NCI-H774 (cell line): ENCODE data around the gene SLC30A7.
"Not testable (repeated sequence)": the region's sequence is repeated elsewhere in the genome, so short reads cannot be mapped to it uniquely, and the experiment has no call there.

Source experiments
- DNase-seq: peaks from one replicate; lab custom pipeline; 2025; lab: John Stamatoyannopoulos, UW

Gene SLC30A7

DNA sequence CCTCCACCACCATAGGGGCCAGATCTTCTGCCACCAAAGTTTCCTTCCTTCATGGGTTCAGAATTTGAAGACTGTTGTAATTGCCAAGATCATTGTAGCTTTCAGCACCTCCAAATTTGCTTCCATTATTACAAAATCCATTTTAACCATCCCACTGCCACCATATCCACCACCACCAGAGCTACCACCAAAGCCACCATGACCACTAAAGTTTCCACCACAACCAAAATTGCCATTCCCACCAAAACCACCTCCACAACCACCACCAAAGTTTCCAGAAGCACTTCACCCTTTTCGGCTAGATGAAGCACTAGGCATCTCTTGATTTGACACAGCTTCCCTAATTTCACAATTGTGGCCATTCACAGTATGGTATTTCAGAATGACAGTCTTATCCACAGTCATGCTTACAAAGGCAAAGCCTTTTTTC, 45.2 kb downstream of the SLC30A7 start:
- DNase-seq, result no peak

DNA sequence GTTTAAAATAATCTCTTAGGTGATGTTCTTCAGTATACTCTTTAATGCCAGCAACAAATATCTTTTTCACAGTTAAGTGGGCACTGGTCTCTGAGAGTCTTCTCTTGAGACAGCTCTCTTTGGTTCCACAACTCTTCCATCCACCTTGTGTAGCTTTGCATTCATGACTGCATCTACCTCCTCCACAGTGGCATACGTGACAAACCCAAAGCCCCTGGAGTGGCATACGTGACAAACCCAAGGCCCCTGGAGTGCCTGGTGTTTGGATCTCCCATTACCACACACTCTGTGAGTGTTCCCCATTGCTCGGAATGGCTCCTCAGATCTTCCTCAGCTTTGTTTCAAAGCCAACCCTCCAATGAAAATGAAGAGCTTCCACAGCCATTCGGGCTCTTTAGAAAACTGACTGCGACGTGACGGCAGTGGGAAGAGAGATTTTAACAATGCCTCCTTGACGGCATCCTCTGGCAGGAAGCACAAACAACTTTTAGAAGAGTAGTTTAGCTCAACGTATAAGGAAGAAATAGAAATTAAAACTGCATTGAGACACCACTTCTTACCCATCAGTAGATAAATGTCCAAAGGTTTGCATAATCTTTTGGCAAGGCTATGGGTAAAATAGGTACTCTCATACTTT, 45.8 kb downstream of the SLC30A7 start:
- DNase-seq, result no peak

DNA sequence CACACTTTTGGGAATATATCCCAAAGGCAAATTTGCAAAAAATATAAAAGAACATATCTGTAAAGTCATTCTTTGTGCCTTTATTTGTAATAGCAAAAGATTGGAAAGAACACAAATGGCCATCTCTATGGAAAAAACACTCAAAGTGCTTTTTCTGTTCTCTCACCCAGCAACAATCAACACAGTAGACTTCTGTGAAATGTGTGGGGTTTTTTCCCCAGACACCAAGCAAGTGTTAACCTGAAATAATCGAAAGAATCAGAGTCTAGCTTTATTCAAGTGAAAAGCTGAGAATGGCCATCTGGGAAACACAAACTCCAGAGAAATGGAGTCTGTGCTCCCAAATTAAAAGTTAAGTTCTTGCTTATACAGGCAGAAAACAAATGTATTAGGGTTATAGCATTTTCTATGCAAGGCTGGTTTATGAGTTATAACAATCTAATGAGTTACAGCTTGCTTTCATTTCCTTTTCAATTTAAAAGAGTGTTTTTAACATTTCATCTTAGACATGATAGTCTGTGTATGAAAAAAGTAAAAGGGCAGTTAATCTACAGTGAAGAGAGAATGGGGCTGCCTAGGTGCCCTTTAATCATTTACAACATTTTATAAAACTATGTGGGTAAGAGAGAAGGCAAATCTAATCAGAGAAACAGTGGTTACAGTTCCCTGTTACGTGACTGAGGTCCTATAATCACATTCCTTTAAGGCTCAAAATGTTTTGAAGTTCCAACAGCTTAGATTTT, 46.6 kb downstream of the SLC30A7 start:
- no peak for DNase-seq

DNA sequence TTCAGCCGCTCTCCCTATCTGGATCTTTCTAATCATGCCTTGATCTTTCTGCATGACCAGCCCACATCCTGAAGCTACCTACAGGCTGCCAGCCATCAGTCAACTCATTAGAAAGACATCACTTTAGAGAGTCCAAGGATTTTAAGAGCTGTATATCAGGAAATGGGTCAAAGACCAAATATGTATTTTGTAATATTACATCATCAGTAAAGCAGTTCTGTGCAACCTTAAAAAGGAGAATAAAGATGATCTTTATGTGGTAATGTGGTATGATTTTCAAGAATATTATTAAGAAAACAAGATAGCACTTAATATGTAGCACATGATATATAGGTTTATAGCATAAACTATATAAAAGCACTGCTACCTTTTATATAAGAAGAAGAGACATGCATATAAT, 47.6 kb downstream of the SLC30A7 start:
- no peak for DNase-seq

DNA sequence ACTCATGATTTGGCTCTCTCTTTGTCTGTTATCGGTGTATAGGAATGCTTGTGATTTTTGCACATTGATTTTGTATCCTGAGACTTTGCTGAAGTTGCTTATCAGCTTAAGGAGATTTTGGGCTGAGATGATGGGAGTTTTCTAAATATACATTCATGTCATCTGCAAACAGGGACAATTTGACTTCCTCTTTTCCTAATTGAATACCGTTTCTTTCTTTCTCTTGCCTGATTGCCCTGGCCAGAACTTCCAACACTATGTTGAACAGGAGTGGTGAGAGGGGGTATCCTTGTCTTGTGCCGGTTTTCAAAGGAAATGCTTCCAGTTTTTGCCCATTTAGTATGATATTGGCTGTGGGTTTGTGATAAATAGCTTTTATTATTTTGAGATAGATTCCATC, 50.2 kb downstream of the SLC30A7 start:
- not testable (repeated sequence) for DNase-seq

DNA sequence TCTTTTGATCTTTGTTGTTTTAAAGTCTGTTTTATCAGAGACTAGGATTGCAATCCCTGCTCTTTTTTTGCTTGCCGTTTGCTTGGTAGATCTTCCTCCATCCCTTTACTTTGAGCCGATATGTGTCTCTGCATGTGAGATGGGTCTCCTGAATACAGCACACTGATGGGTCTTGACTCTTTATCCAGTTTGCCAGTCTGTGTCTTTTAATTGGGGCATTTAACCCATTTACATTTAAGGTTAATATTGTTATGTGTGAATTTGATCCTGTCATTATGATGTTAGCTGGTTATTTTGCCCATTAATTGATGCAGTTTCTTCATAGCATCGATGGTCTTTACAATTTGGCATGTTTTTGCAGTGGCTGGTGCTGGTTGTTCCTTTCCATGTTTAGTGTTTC, 51.9 kb downstream of the SLC30A7 start:
- DNase-seq, result not testable (repeated sequence)

DNA sequence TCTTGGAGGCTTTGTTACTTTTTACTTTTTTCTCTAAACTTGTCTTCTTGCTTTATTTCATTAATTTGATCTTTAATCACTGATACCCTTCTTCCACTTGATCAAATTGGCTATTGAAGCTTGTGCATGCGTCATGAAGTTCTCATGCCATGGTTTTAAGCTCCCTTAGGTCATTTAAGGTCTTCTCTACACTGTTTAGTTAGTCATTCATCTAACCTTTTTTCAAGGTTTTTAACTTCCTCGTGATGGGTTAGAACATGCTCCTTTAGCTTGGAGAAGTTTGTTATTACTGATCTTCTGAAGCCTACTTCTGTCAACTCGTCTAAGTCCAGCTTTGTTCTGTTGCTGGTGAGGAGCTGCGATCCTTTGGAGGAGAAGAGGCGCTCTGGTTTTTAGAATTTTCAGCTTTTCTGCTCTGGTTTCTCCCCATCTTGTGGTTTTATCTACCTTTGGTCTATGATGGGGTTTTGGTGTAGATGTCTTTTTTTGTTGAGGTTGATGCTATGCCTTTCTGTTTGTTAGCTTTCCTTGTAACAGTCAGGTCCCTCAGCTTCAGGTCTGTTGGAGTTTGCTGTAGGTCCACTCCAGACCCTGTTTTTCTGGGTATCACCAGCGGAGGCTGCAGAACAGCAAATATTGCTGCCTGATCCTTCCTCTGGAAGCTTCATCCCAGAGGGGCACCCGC, 53.0 kb downstream of the SLC30A7 start:
- not testable (repeated sequence) for DNase-seq

DNA sequence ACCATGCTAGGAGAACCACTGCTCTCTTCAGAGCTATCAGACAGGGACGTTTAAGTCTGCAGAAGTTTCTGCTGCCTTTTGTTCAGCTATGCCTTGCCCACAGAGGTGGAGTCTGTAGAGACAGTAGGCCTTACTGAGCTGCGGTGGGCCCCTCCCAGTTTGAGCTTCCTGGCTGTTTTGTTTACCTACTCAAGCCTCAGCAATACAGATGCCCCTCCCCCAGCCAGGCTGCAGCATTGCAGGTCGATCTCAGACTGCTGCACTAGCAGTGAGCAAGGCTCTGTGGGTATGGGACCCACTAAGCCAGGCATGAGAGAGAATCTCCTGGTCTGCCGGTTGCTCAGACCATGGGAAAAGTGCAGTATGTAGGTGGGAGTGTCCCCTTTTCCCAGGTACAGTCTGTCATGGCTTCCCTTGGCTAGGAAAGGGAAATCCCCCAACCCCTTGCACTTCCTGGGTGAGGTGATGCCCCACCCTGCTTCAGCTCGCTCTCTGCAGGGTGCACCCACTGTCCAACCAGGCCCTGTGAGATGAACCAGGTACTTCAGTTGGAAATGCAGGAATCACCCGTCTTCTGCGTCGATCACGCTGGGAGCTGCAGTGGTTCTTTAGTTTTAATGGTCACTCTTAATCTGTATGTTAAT, 53.7 kb downstream of the SLC30A7 start:
- DNase-seq, result peak; percentile 56

DNA sequence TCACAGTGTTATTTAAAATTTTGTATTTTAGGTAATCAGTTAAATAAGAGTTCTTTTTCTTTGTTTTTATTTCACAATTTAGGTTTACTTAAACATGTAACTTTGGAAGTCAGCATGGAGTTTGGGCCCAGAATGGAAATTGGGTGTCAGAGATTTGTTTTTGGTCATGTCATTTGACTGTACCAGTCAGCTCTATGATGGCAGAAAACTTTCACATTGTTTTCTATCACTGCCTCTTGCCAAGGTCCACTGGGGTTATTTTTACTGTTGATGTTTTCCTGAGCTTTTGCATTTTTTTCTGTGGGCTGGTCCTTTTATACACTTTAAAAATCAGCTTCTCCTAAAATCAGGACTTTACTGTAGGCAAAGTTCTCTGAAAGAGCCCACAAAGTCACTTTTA, 54.4 kb downstream of the SLC30A7 start:
- DNase-seq, result no peak

DNA sequence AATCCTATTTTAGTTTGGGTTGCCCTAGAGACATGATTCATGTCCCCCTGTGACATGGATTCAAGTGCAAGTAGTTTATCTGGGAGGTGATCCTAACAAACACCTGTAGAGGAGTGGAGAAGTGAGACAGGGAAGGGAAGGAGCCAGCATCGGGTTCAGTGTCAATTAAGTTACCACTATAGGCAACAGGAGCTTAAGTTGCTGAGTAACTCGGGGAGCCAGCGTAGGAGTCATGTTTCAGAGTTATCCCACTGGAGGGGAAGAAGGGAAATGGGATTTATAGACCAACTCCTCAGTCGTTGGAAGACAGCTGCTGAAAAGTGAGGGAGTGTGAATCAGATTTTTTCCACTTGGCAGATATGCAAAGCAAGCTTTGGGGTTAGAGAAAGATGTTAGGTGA, 54.9 kb downstream of the SLC30A7 start:
- no peak for DNase-seq

DNA sequence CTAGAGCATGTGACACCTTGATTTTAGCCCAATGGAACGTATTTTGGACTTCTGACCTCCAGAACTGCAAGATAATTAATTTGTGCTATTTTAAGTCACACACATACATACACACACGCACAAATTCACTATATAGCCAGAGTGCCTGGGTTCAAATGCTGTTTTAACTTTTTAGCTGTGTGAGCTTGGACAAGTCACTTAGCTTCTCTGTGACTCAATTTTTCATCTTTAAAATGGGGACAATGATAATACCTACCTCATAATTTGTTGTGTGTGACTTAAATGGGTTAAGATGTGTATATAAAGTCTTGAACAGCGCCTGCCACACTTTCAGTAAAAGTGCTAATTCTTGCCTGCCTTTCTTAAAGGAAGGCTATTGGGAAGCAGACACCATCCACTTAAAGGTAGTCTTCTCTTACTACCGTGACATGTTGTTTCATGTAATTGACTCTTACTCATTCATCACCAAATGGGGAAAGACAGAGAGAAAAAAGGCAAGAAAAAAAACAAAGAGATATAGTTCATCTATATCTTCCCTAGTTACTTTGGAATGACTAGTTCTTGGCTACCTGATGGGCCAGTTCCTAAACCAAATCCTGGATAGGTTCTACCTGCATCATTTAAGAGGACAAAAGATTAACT, 56.3 kb downstream of the SLC30A7 start:
- DNase-seq, result no peak

DNA sequence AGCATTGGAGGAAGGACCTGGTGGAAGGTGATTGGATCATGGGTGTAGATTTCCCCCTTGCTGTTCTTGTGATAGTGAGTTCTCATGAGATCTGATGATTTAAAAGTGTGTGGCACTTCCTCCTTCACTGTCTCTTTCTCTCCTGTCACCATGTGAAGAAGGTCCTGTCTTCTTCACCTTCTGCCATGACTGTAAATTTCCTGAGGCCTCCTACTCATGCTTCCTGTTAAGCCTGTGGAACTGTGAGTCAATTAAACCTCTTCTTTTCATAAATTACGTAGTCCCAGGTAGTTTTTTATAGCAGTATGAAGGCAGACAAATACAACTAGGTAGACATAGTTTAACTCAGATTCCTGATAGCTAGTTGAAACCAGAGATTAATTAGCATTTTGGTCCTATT, 57.1 kb downstream of the SLC30A7 start:
- not testable (repeated sequence) for DNase-seq

DNA sequence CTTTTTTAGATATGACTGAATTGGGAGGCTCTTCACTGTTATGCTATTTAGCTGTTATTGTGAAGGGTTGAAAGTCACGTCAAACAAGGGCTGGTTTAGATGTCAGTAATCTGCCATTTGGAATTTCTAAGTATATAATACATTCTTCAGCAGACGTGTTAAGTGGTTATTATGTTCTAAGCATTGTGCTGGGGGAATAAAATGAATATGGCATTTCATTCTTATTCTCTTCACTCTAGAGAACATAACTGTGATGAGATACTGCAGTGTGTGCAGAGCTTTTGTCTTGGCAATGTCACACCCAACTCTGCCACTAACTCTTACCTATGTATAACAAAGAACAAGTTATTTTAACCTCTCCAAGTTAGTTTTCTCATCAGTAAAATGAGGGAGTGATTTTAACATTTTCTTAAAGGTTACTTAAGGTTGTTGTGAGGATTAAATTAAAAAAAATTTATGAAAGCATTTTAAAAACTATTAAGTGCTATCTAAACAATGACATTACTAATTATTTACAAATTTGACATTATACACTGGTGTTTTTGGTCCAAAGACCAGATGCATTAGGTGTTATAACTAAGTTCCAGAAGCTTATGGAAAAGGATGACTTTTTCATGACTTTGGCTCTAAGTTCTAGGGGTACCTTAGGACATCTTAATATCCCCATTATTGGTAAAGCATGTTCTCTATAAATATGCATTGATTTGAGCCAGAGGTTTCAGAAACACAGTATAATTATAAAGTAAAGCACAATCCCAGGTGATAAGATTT, 58.3 kb downstream of the SLC30A7 start:
- no peak for DNase-seq

DNA sequence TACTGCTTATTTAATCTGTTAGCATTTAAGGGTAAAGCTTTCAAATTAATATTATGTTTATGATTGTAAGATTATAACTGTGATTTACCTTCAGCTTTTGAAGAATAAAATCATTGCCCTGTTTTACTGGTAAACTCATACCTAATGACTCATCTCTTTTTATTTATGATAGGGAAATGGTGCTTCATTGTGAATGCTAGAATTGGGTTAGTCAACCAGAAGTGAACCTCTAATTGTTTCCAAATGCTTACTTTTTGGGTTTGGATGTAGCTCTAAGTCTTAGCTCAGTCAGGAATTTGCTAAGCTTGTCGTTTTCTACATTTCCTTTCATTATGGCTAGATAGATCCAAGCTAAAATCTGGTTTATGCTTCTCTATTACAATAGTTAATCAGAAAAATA, 59.4 kb downstream of the SLC30A7 start:
- no peak for DNase-seq

DNA sequence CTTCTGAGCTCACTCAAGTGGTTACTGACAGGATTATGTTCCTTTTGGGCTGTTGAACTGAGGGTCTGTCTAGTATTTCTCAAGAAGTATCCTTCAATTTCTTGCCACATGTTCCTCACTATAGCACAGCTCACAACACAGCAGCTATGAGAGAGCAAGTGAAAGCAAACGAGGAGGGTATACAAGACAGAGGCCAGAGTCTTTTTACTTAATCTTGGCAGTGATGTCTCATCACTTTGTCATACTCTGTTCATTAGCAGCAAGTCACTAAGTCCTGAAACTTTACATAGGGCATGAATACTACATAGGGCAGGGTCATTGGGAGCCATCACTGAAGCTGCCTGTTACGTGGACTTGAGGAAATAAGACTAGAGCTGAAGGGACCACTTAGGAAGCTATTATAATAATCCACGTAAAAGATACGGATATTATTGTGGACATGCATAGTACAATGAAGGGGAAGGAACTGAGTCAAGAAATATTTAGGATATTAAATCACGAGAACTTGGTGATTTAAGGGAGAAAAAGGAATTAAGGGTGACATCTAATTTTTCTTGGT, 63.7 kb downstream of the SLC30A7 start:
- DNase-seq, result no peak

DNA sequence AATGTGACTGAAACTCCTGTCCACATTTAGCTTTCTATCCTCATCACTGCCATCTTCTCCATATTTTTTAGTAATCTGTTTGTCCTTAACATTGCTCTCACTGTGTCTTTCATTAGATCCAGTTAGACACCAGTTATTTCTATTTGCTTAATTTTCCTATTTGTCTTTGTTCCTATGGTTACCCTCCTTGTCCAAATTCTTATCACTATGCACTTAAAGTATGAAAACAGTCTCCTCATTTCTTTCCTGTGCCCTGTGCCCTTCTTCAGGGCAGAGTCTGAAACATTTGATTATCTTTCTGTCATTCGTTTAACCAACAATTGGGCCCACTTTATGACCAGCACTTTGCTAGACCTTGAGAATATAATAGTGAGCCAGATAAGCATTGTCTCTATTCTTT, 64.2 kb downstream of the SLC30A7 start:
- DNase-seq, result no peak

DNA sequence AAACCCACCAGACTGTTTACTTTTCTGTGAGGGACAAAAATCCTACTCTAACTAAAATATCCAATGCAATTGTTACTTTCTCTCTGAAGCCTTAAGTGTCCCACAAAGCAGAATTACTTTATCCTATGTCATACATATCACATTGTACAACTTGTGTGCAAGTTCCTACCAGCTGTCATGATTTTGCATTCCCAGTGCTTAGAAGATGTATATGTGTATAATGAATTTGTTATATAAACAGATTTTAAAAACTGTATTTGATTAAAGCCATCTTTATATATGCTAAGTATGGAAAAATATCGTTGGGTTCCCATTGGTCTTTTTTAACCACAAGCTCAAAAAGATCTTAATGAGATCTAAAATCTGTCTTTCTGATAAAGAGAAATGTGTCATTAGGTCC, 72.7 kb downstream of the SLC30A7 start:
- DNase-seq, result no peak

DNA sequence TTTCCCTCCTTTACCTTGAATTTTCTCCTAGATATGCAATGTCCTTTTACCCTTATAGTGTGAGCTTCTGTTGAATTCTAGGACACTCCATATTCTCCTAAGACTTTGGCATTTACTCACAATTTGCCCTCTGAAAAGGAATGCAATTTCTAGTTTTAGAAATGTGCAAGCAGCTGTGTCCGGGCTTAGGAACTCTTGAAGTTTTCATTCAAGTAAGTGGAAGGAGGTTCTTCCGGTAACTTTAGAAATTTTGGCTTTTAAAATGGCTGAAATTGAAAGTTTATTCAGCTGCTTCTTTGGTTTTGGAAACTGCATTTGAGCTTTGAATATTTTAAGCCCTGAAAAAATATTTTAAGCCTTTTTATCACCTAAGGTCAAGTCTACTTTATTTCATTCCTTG, 73.4 kb downstream of the SLC30A7 start:
- no peak for DNase-seq

DNA sequence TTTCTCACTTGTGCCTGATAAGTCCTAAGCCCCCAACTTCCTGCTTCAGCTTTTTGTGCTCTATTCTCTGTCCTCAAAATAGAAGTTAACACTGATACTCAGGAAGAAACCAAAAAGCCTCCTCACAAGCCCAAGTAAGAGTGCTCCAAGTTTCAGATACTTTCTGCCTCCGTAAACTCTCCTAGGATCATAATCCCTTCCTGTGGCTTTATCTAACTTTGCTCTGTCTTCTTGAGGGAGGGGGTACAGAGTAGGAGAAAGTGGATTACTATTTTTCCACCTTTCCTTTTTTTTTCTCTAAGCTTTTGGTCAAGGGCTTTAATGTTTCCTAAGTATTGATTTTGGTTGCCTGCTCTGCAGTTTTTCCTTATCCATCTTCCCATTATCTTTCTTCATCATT, 75.1 kb downstream of the SLC30A7 start:
- DNase-seq, result no peak

DNA sequence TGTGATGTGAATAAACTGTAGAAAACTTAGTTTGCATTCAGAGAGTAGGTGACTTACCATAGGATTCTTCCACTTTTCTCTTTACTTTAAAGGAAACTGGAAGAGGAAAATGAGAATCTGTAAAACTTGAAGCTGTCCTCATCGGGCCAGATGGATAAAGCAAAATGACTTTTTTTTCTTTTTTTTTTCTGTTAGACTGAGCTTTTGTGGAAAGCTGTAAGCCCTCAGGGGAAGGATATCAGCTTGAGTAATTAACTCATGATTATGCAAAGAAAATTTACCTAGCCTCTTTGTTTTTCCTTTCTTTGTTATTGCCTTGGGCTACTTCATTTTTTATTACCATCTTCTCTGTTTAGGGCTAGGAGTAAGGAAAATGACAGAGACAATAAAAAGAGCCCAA, 76.3 kb downstream of the SLC30A7 start:
- no peak for DNase-seq

DNA sequence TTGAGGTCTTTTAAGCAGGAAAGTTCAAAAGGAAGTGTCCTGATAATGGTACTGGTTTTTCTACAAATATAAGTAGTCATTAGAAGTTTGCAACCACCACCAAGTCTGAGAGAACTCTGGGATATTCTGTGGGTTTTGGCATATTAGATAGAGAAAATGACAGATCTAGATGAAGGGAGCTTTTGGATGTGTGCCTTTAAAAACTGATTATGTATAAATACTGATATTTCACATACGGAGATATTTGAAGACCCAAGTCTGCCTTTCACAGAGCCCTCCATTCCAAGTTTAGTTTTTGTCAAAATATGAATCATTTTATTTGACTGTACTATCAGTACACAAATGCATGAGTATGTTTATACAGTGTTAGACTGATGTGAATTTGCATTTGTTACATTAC, 81.0 kb downstream of the SLC30A7 start:
- DNase-seq, result no peak
